DMS 273 treated with DMSO at 0.1 percent for 48 hours (cell line): ENCODE measurements around the gene SYVN1.
"Not testable (repeated sequence)": the region's sequence is repeated elsewhere in the genome, so short reads cannot be mapped to it uniquely, and the experiment has no call there.

ENCODE experiments used
- DNase-seq: peaks from one replicate; lab custom pipeline; 2025; lab: John Stamatoyannopoulos, UW

SYVN1 gene

GRCh38 chr11:65134240-65134951, at the start of gene SYVN1:
SYVN1 (minus strand) TSS chr11:65134519; CDS start chr11:65133601, 918 bp downstream.
- peak; percentile 63 for DNase-seq

GRCh38 chr11:65183201-65183891, 49.0 kb upstream of the SYVN1 start:
- no peak for DNase-seq

- no peak for DNase-seq
These were observed 48.2 kb upstream of the SYVN1 start for GRCh38 chr11:65182258-65183170.

- peak; percentile 21 for DNase-seq
These were observed 47.4 kb upstream of the SYVN1 start, which contains the start of gene CAPN1 for GRCh38 chr11:65181569-65182257. CAPN1 (plus strand) TSS chr11:65181928; CDS start chr11:65182702, 774 bp downstream.

GRCh38 chr11:65180877-65181568, 46.7 kb upstream of the SYVN1 start:
- no peak for DNase-seq

- not testable (repeated sequence) for DNase-seq
These were observed 40.3 kb upstream of the SYVN1 start for GRCh38 chr11:65174571-65175010.

GRCh38 chr11:65172600-65172999, 38.3 kb upstream of the SYVN1 start:
- DNase-seq = no peak

- DNase-seq = no peak
These were observed 35.8 kb upstream of the SYVN1 start, which contains the start of gene SPDYC for GRCh38 chr11:65170058-65170534. SPDYC (plus strand) TSS chr11:65170233; CDS start chr11:65171358, 1,125 bp downstream.

GRCh38 chr11:65169164-65169641, 34.9 kb upstream of the SYVN1 start:
- no peak for DNase-seq

- DNase-seq = no peak
These were observed 33.3 kb upstream of the SYVN1 start for GRCh38 chr11:65167656-65168055.

- no peak for DNase-seq
These were observed 32.6 kb upstream of the SYVN1 start for GRCh38 chr11:65166893-65167292.

GRCh38 chr11:65165410-65166317, 31.3 kb upstream of the SYVN1 start:
- DNase-seq = no peak

GRCh38 chr11:65163684-65164083, 29.4 kb upstream of the SYVN1 start:
- no peak for DNase-seq

GRCh38 chr11:65160643-65161042, 26.3 kb upstream of the SYVN1 start:
- DNase-seq = no peak

GRCh38 chr11:65159012-65159411, 24.7 kb upstream of the SYVN1 start:
- DNase-seq = no peak

GRCh38 chr11:65157336-65157735, 23.0 kb upstream of the SYVN1 start:
- no peak for DNase-seq

GRCh38 chr11:65156926-65157325, 22.6 kb upstream of the SYVN1 start:
- no peak for DNase-seq

- no peak for DNase-seq
These were observed 21.9 kb upstream of the SYVN1 start for GRCh38 chr11:65156256-65156655.

GRCh38 chr11:65152122-65152521, 17.8 kb upstream of the SYVN1 start:
- no peak for DNase-seq
